Measurements from ENCODE around the gene HDX. TPM values are rescaled to one million over a fixed set of nuclear protein-coding genes. Genes with fewer than 3 reads are reported as not detected.

HDX gene
- total RNA-seq, 4 donors from 2014 or later = 7.5 to 12.9 (median 10.8) TPM

- TF ChIP-seq POLR2A (IDR thresholded peaks at IDR 0.05) = no peak
- TF ChIP-seq, protein P1, sequence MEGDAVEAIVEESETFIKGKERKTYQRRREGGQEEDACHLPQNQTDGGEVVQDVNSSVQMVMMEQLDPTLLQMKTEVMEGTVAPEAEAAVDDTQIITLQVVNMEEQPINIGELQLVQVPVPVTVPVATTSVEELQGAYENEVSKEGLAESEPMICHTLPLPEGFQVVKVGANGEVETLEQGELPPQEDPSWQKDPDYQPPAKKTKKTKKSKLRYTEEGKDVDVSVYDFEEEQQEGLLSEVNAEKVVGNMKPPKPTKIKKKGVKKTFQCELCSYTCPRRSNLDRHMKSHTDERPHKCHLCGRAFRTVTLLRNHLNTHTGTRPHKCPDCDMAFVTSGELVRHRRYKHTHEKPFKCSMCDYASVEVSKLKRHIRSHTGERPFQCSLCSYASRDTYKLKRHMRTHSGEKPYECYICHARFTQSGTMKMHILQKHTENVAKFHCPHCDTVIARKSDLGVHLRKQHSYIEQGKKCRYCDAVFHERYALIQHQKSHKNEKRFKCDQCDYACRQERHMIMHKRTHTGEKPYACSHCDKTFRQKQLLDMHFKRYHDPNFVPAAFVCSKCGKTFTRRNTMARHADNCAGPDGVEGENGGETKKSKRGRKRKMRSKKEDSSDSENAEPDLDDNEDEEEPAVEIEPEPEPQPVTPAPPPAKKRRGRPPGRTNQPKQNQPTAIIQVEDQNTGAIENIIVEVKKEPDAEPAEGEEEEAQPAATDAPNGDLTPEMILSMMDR (IDR thresholded peaks at IDR 0.05) = no peak
- Histone ChIP-seq H3K4me1 (no peaks in the 10 kb centered on the region), H3K27me3 (no peaks in the 10 kb centered on the region), H3K36me3 (no peaks in the 10 kb centered on the region), H3K9me3 (no peaks in the 10 kb centered on the region), H3K27ac (no peak overlapping the region), H3K4me3 (replicated peaks in 1 of 3) (no peak overlapping the region)
- no peak for DNase-seq
- intact Hi-C loops (cut with DNase I) = no loop called here
- 93 to 98% methylated on average over 2 of the region's 2 CpGs for WGBS, 2 donors
Measured at GRCh38 chrX:84479086-84479485, 23.2 kb downstream of the HDX start.

GRCh38 chrX:84477114-84477513 is 25.1 kb downstream of the HDX start:
- Histone ChIP-seq H3K36me3 (no peaks in the 10 kb centered on the region), H3K27ac (no peak overlapping the region), H3K4me3 (replicated peaks in 1 of 3) (no peak overlapping the region), H3K9me3 (no peaks in the 10 kb centered on the region), H3K27me3 (no peaks in the 10 kb centered on the region), H3K4me1 (no peaks in the 10 kb centered on the region)
- intact Hi-C loops (cut with DNase I) = no loop called here
- no peak for DNase-seq
- no peak for TF ChIP-seq POLR2A (IDR thresholded peaks at IDR 0.05)
- TF ChIP-seq, protein P1 (IDR thresholded peaks at IDR 0.05) = no peak

DNA sequence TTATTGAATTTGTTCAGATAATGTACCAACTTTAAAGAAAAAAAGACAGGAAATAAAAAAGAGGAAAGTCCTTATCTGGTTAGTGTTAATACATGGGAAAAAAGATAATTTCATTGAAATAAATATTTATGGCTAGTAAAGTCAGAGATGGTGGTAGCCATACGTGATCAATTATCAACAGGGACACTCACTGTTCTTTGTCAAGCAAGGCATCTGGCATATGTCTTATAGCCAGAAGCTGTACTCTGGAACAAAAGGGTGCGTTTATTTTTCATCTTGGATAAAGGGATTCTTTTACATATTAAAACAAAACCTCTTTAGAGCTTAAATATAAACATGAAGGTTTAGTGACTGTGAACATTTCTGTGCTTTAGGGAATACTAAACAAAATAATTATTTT is 26.7 kb downstream of the HDX start:
- Histone ChIP-seq H3K27me3 (no peaks in the 10 kb centered on the region), H3K9me3 (no peaks in the 10 kb centered on the region), H3K36me3 (no peaks in the 10 kb centered on the region), H3K4me1 (no peaks in the 10 kb centered on the region), H3K27ac (no peak overlapping the region), H3K4me3 (replicated peaks in 1 of 3) (no peak overlapping the region)
- no peak for DNase-seq
- TF ChIP-seq POLR2A (IDR thresholded peaks at IDR 0.05) = no peak
- TF ChIP-seq, protein P1 (IDR thresholded peaks at IDR 0.05) = no peak
- intact Hi-C loops (cut with DNase I) = no loop called here
- WGBS, 2 donors = 78 to 89% methylated on average over 2 of the region's 2 CpGs

DNA sequence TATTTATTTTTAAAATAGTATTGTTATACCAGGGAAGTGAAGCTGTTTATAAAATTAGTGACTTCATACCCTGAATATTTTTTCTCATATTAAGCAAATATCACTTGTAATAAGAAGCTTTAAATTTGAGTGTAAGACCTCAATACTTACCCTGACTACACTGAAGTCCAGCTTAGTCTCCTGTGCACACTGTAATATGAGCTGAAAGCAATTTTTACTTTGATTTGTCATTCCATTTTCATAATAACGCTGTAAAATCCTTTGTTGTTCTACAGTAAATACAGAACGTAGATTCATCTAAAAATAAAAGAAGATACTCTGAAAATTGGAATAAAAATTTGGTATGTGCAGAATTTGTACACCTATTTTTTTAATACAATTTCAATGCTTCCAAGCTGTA is 27.2 kb downstream of the HDX start:
- H3K9me3 ChIP-seq = no peaks in the 10 kb centered on the region
- 75 to 84% methylated on average over 2 of the region's 2 CpGs for WGBS, 2 donors
- no peak overlapping the region for H3K27ac ChIP-seq
- no peak overlapping the region for H3K4me3 ChIP-seq (replicated peaks in 1 of 3)
- no peaks in the 10 kb centered on the region for H3K36me3 ChIP-seq
- H3K4me1 ChIP-seq = no peaks in the 10 kb centered on the region
- DNase-seq = no peak
- no peaks in the 10 kb centered on the region for H3K27me3 ChIP-seq
- TF ChIP-seq, protein P1 (IDR thresholded peaks at IDR 0.05) = no peak
- no peak for TF ChIP-seq POLR2A (IDR thresholded peaks at IDR 0.05)
- intact Hi-C loops (cut with DNase I) = no loop called here

GRCh38 chrX:84469226-84469625 is 33.0 kb downstream of the HDX start:
- no peak for TF ChIP-seq POLR2A (IDR thresholded peaks at IDR 0.05)
- TF ChIP-seq, protein P1 (IDR thresholded peaks at IDR 0.05) = no peak
- WGBS, 2 donors = 56 to 58% methylated on average over 3 of the region's 3 CpGs
- H3K4me3 ChIP-seq (replicated peaks in 1 of 3) = no peak overlapping the region
- H3K36me3 ChIP-seq = no peaks in the 10 kb centered on the region
- H3K4me1 ChIP-seq = no peaks in the 10 kb centered on the region
- no peaks in the 10 kb centered on the region for H3K27me3 ChIP-seq
- DNase-seq = no peak
- H3K9me3 ChIP-seq = no peaks in the 10 kb centered on the region
- no peak overlapping the region for H3K27ac ChIP-seq
- intact Hi-C loops (cut with DNase I) = no loop called here

All from thyroid gland (tissue), 4 donors.